IPS-20b (cell line): ENCODE data around the gene PTH1R.

ENCODE experiments used
- H3K27ac ChIP-seq: one replicate; pipeline ENCODE4 v1.5.1; 2013; ENCODE audit warnings: low read length
- H3K27me3 ChIP-seq: 2 replicates; pipeline ENCODE4 v1.6.1; 2013; ENCODE audit warnings: mild to moderate bottlenecking, low read length, inconsistent platforms; ENCODE audit not compliant: insufficient read depth
- H3K36me3 ChIP-seq: 2 replicates; pipeline ENCODE4 v1.6.1; 2013; ENCODE audit warnings: low read depth, mild to moderate bottlenecking, inconsistent platforms, low read length, moderate library complexity; ENCODE audit not compliant: insufficient read depth
- H3K4me1 ChIP-seq: 2 replicates; pipeline ENCODE4 v1.6.1; 2013; ENCODE audit warnings: mild to moderate bottlenecking, control low read depth, inconsistent platforms, low read length, moderate library complexity; ENCODE audit not compliant: insufficient read depth
- H3K4me3 ChIP-seq: 2 replicates; pipeline ENCODE4 v1.5.1; 2013; ENCODE audit warnings: mild to moderate bottlenecking, low read length, inconsistent platforms
- H3K9ac ChIP-seq: 2 replicates; pipeline ENCODE4 v1.6.1; 2013; ENCODE audit warnings: low read depth, mild to moderate bottlenecking, inconsistent platforms, low read length, moderate library complexity
- H3K9me3 ChIP-seq: 2 replicates; pipeline ENCODE4 v1.6.1; 2013; ENCODE audit warnings: mild to moderate bottlenecking, low read depth, low read length, inconsistent platforms; ENCODE audit not compliant: insufficient read depth

The PTH1R gene

GRCh38 chr3:46897031-46897430 is 19.5 kb downstream of the PTH1R start:
- peaks cover 2% of the 10 kb centered on the region; the same call in 1 of the 2 replicates for H3K4me1 ChIP-seq
- no peaks in the 10 kb centered on the region for H3K9me3 ChIP-seq
- H3K36me3 ChIP-seq: no peaks in the 10 kb centered on the region
- no peak overlapping the region for H3K9ac ChIP-seq
- peaks cover 22% of the 10 kb centered on the region for H3K27me3 ChIP-seq
- no peak overlapping the region for H3K27ac ChIP-seq
- no peak overlapping the region for H3K4me3 ChIP-seq

- Histone ChIP-seq H3K4me3 (no peak overlapping the region), H3K27me3 (peaks cover 15% of the 10 kb centered on the region)
Observed at GRCh38 chr3:46897829-46898320, 20.4 kb downstream of the PTH1R start.

GRCh38 chr3:46898321-46899150 is 21.0 kb downstream of the PTH1R start:
- H3K9me3 ChIP-seq: no peaks in the 10 kb centered on the region
- no peak overlapping the region for H3K4me3 ChIP-seq
- peaks cover 9% of the 10 kb centered on the region for H3K27me3 ChIP-seq
- H3K9ac ChIP-seq: no peak overlapping the region
- H3K4me1 ChIP-seq: no peaks in the 10 kb centered on the region
- no peaks in the 10 kb centered on the region for H3K36me3 ChIP-seq
- no peak overlapping the region for H3K27ac ChIP-seq

More at GRCh38 chr3:46897829-46898320, 20.4 kb downstream of the PTH1R start:
- H3K27ac ChIP-seq: no peak overlapping the region
- H3K4me1 ChIP-seq: peaks cover 1% of the 10 kb centered on the region; the same call in 1 of the 2 replicates
- H3K9ac ChIP-seq: no peak overlapping the region
- no peaks in the 10 kb centered on the region for H3K9me3 ChIP-seq
- H3K36me3 ChIP-seq: no peaks in the 10 kb centered on the region

- H3K36me3 ChIP-seq: no peaks in the 10 kb centered on the region
- no peak overlapping the region for H3K27ac ChIP-seq
- H3K4me3 ChIP-seq: no peak overlapping the region
- no peaks in the 10 kb centered on the region for H3K9me3 ChIP-seq
- H3K27me3 ChIP-seq: 0 out of 2 replicates have a peak, but pooled peaks cover under 1% of the 10 kb centered on the region
- no peaks in the 10 kb centered on the region for H3K4me1 ChIP-seq
- H3K9ac ChIP-seq: no peak overlapping the region
Observed at GRCh38 chr3:46899151-46900006, 21.9 kb downstream of the PTH1R start.

- no peaks in the 10 kb centered on the region for H3K27me3 ChIP-seq
- no peaks in the 10 kb centered on the region for H3K9me3 ChIP-seq
- H3K4me3 ChIP-seq: no peak overlapping the region
- H3K36me3 ChIP-seq: no peaks in the 10 kb centered on the region
- no peaks in the 10 kb centered on the region for H3K4me1 ChIP-seq
- H3K27ac ChIP-seq: no peak overlapping the region
- H3K9ac ChIP-seq: no peak overlapping the region
Observed at GRCh38 chr3:46900007-46900292, 22.4 kb downstream of the PTH1R start.

- Histone ChIP-seq H3K27me3 (no peaks in the 10 kb centered on the region), H3K4me3 (no peak overlapping the region), H3K9ac (no peak overlapping the region), H3K36me3 (no peaks in the 10 kb centered on the region), H3K27ac (no peak overlapping the region), H3K9me3 (no peaks in the 10 kb centered on the region), H3K4me1 (no peaks in the 10 kb centered on the region)
Observed at GRCh38 chr3:46900356-46900755, 22.8 kb downstream of the PTH1R start.

GRCh38 chr3:46901061-46901460 is 23.5 kb downstream of the PTH1R start:
- Histone ChIP-seq H3K27ac (no peak overlapping the region), H3K4me3 (no peak overlapping the region), H3K9ac (no peak overlapping the region), H3K9me3 (no peaks in the 10 kb centered on the region), H3K4me1 (no peaks in the 10 kb centered on the region), H3K27me3 (no peaks in the 10 kb centered on the region), H3K36me3 (no peaks in the 10 kb centered on the region)

GRCh38 chr3:46901591-46902187 is 24.2 kb downstream of the PTH1R start:
- H3K9ac ChIP-seq: no peak overlapping the region

GRCh38 chr3:46902188-46902631 is 24.7 kb downstream of the PTH1R start:
- H3K9ac ChIP-seq: no peak overlapping the region
- H3K36me3 ChIP-seq: no peaks in the 10 kb centered on the region
- H3K27me3 ChIP-seq: no peaks in the 10 kb centered on the region
- H3K4me3 ChIP-seq: no peak overlapping the region
- H3K9me3 ChIP-seq: no peaks in the 10 kb centered on the region
- no peak overlapping the region for H3K27ac ChIP-seq
- no peaks in the 10 kb centered on the region for H3K4me1 ChIP-seq

More at GRCh38 chr3:46901591-46902187, 24.2 kb downstream of the PTH1R start:
- H3K36me3 ChIP-seq: no peaks in the 10 kb centered on the region
- H3K27ac ChIP-seq: no peak overlapping the region
- no peak overlapping the region for H3K4me3 ChIP-seq
- H3K4me1 ChIP-seq: no peaks in the 10 kb centered on the region
- H3K27me3 ChIP-seq: no peaks in the 10 kb centered on the region
- H3K9me3 ChIP-seq: no peaks in the 10 kb centered on the region

GRCh38 chr3:46903341-46904302 is 26.1 kb downstream of the PTH1R start:
- Histone ChIP-seq H3K4me1 (no peaks in the 10 kb centered on the region), H3K27me3 (no peaks in the 10 kb centered on the region), H3K27ac (no peak overlapping the region), H3K9ac (no peak overlapping the region), H3K9me3 (no peaks in the 10 kb centered on the region), H3K36me3 (no peaks in the 10 kb centered on the region), H3K4me3 (no peak overlapping the region)
